ENCODE results near the gene KCNQ2. TPM values are rescaled to one million over a fixed set of nuclear protein-coding genes. Genes with fewer than 3 reads are reported as not detected.

Gene KCNQ2
- total RNA-seq, 1 donor = 0.36 TPM

- no peak for DNase-seq (ENCODE audit: insufficient read length, low spot score, missing footprints)
- Histone ChIP-seq H3K27me3 (ENCODE audit: insufficient read depth, low read length) (peaks cover 4% of the 10 kb centered on the region), H3K36me3 (ENCODE audit: insufficient read depth, low read length) (no peaks in the 10 kb centered on the region), H4K20me1 (ENCODE audit: insufficient read depth, low read length) (no peaks in the 10 kb centered on the region), H3K4me3 (ENCODE audit: insufficient read depth, low read length) (no peak overlapping the region), H3K4me2 (ENCODE audit: insufficient read depth, low read length) (no peak overlapping the region), H3K27ac (ENCODE audit: low read depth, low read length) (no peak overlapping the region), H2AFZ (ENCODE audit: low read length) (no peak overlapping the region), H3K9me3 (ENCODE audit: low read depth, low read length) (no peaks in the 10 kb centered on the region), H3K4me1 (ENCODE audit: insufficient read depth, low read length) (no peaks in the 10 kb centered on the region), H3K79me2 (ENCODE audit: insufficient read depth, low read length) (no peaks in the 10 kb centered on the region)
- no peak for TF ChIP-seq CTCF (IDR thresholded peaks at IDR 0.05; ENCODE audit: extremely low read depth, low read depth, low read length)
Measured at GRCh38 chr20:63432577-63433325, 39.7 kb downstream of the KCNQ2 start.

GRCh38 chr20:63431944-63432343 is 40.5 kb downstream of the KCNQ2 start:
- no peak overlapping the region for H3K4me3 ChIP-seq (ENCODE audit: insufficient read depth, low read length)
- TF ChIP-seq CTCF (IDR thresholded peaks at IDR 0.05; ENCODE audit: extremely low read depth, low read depth, low read length) = no peak
- H3K27me3 ChIP-seq (ENCODE audit: insufficient read depth, low read length) = peaks cover 4% of the 10 kb centered on the region
- no peaks in the 10 kb centered on the region for H3K79me2 ChIP-seq (ENCODE audit: insufficient read depth, low read length)
- H3K36me3 ChIP-seq (ENCODE audit: insufficient read depth, low read length) = no peaks in the 10 kb centered on the region
- H3K4me1 ChIP-seq (ENCODE audit: insufficient read depth, low read length) = no peaks in the 10 kb centered on the region
- no peak overlapping the region for H2AFZ ChIP-seq (ENCODE audit: low read length)
- H4K20me1 ChIP-seq (ENCODE audit: insufficient read depth, low read length) = no peaks in the 10 kb centered on the region
- H3K27ac ChIP-seq (ENCODE audit: low read depth, low read length) = no peak overlapping the region
- DNase-seq (ENCODE audit: insufficient read length, low spot score, missing footprints) = no peak
- H3K4me2 ChIP-seq (ENCODE audit: insufficient read depth, low read length) = no peak overlapping the region
- H3K9me3 ChIP-seq (ENCODE audit: low read depth, low read length) = no peaks in the 10 kb centered on the region

- no peak for DNase-seq (ENCODE audit: insufficient read length, low spot score, missing footprints)
- no peaks in the 10 kb centered on the region for H4K20me1 ChIP-seq (ENCODE audit: insufficient read depth, low read length)
- H3K4me3 ChIP-seq (ENCODE audit: insufficient read depth, low read length) = no peak overlapping the region
- no peak for TF ChIP-seq CTCF (IDR thresholded peaks at IDR 0.05; ENCODE audit: extremely low read depth, low read depth, low read length)
- no peaks in the 10 kb centered on the region for H3K4me1 ChIP-seq (ENCODE audit: insufficient read depth, low read length)
- no peaks in the 10 kb centered on the region for H3K79me2 ChIP-seq (ENCODE audit: insufficient read depth, low read length)
- no peak overlapping the region for H3K4me2 ChIP-seq (ENCODE audit: insufficient read depth, low read length)
- peaks cover 4% of the 10 kb centered on the region for H3K27me3 ChIP-seq (ENCODE audit: insufficient read depth, low read length)
- no peaks in the 10 kb centered on the region for H3K36me3 ChIP-seq (ENCODE audit: insufficient read depth, low read length)
- no peak overlapping the region for H2AFZ ChIP-seq (ENCODE audit: low read length)
- no peak overlapping the region for H3K27ac ChIP-seq (ENCODE audit: low read depth, low read length)
- no peaks in the 10 kb centered on the region for H3K9me3 ChIP-seq (ENCODE audit: low read depth, low read length)
Measured at GRCh38 chr20:63430891-63431290, 41.6 kb downstream of the KCNQ2 start.

GRCh38 chr20:63429992-63430391 is 42.5 kb downstream of the KCNQ2 start:
- Histone ChIP-seq H3K4me2 (ENCODE audit: insufficient read depth, low read length) (no peak overlapping the region), H2AFZ (ENCODE audit: low read length) (no peak overlapping the region), H3K4me1 (ENCODE audit: insufficient read depth, low read length) (no peaks in the 10 kb centered on the region), H3K27ac (ENCODE audit: low read depth, low read length) (no peak overlapping the region), H3K9me3 (ENCODE audit: low read depth, low read length) (no peaks in the 10 kb centered on the region), H4K20me1 (ENCODE audit: insufficient read depth, low read length) (no peaks in the 10 kb centered on the region), H3K4me3 (ENCODE audit: insufficient read depth, low read length) (no peak overlapping the region), H3K27me3 (ENCODE audit: insufficient read depth, low read length) (no peaks in the 10 kb centered on the region), H3K79me2 (ENCODE audit: insufficient read depth, low read length) (no peaks in the 10 kb centered on the region), H3K36me3 (ENCODE audit: insufficient read depth, low read length) (no peaks in the 10 kb centered on the region)
- no peak for DNase-seq (ENCODE audit: insufficient read length, low spot score, missing footprints)
- TF ChIP-seq CTCF (IDR thresholded peaks at IDR 0.05; ENCODE audit: extremely low read depth, low read depth, low read length) = no peak

Measured in osteoblast (primary cell).